Measurements from ENCODE around the gene TCF25. TPM values are rescaled to one million over a fixed set of nuclear protein-coding genes. Genes with fewer than 3 reads are reported as not detected.

The TCF25 gene
- total RNA-seq, 1 experiment from 2014 or later, result 196 TPM

GRCh38 chr16:89827383-89828198, 45.8 kb upstream of the TCF25 start:
- CTCF ChIA-PET, result no interaction called here
- no peaks in the 10 kb centered on the region for H3K9me3 ChIP-seq
- peak overlapping the region; percentile 85 for H3K27ac Mint-ChIP-seq (ENCODE audit: unreplicated experiment)
- peak overlapping the region; percentile 89 for H3K4me3 ChIP-seq (ENCODE audit: low read depth, low read length)
- peaks cover 23% of the 10 kb centered on the region for H3K36me3 Mint-ChIP-seq (ENCODE audit: insufficient read depth, unreplicated experiment)
- H3K9me3 Mint-ChIP-seq (ENCODE audit: unreplicated experiment), result no peaks in the 10 kb centered on the region
- no peak for TF ChIP-seq CTCF (IDR thresholded peaks at IDR 0.05; ENCODE audit: insufficient read depth in 1 of 2, low read depth in 1 of 2, low read length in 1 of 2, severe bottlenecking in 1 of 2, unreplicated experiment in 1 of 2)
- H3K4me1 Mint-ChIP-seq (ENCODE audit: low read depth, unreplicated experiment), result peaks cover 17% of the 10 kb centered on the region
- TSS peak; percentile 88 for BruUV-seq (replicated peaks)
- intact Hi-C loops (cut with micrococcal nuclease; ENCODE audit: unreplicated experiment), result loop anchor here (2.0 to 10.0 kb wide), 2 partner anchors 47 to 97 kb away; partner anchors contain the start of gene TUBB3
- POLR2A ChIA-PET, result interaction anchor here (2.9 kb wide), 1 partner anchor 10 kb away, joined by 17 read pairs; no protein-coding TSS in a partner anchor
- DNase-seq, result peak; percentile 80 to 86
- peak overlapping the region; percentile 78 for H3K4me3 Mint-ChIP-seq (ENCODE audit: unreplicated experiment)
- peaks cover 4% of the 10 kb centered on the region; the same call in 1 of the 2 replicates for H3K36me3 ChIP-seq (ENCODE audit: control insufficient read depth, insufficient read depth, low read length)
- no peaks in the 10 kb centered on the region for H3K27me3 Mint-ChIP-seq (ENCODE audit: insufficient read depth, unreplicated experiment)
- no peaks in the 10 kb centered on the region for H3K27me3 ChIP-seq (replicated peaks; ENCODE audit: control insufficient read depth, insufficient read depth, low read length)
- peaks cover 45% of the 10 kb centered on the region for H3K4me1 ChIP-seq

DNA sequence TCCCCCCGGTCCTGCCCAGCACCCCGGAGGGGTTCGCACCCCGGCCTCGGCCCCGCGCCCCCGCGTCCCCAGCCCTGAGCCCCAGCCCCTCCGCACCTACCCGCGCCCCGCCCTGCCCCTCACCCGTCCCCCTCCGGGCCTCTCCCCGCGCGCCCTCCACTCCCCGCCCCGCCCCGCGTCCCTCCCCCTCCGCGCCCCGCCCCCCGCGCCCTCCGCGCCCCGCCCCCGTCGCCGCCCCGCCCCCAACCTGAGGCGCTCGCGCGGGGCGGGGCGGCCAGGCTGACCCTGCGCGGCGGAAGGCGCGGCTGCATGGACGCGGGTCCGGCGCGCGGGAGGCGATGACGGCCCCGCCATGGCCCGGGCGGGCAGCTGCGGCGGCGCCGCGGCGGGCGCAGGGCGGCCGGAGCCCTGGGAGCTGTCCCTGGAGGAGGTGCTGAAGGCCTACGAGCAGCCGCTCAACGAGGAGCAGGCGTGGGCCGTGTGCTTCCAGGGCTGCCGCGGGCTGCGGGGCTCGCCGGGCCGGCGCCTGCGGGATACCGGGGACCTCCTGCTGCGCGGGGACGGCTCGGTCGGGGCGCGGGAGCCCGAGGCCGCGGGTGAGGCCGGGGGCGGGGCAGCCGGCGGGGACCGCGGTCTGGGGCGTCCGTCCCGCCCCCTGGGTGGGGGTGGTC, 45.1 kb upstream of the TCF25 start, which contains the start of gene SPIRE2:
SPIRE2 (plus strand) TSS at position 277 of the 671 bp plus-strand sequence; CDS start at position 353, 76 bp downstream.
- peaks cover 23% of the 10 kb centered on the region for H3K36me3 Mint-ChIP-seq (ENCODE audit: insufficient read depth, unreplicated experiment)
- H3K9me3 ChIP-seq, result peaks cover 1% of the 10 kb centered on the region; the same call in 1 of the 2 replicates
- no peak for TF ChIP-seq CTCF (IDR thresholded peaks at IDR 0.05; ENCODE audit: insufficient read depth in 1 of 2, low read depth in 1 of 2, low read length in 1 of 2, severe bottlenecking in 1 of 2, unreplicated experiment in 1 of 2)
- H3K4me3 ChIP-seq (ENCODE audit: low read depth, low read length), result peak within 1 kb of the TSS; percentile 89
- H3K36me3 ChIP-seq (ENCODE audit: control insufficient read depth, insufficient read depth, low read length), result peaks cover 5% of the 10 kb centered on the region; the same call in 1 of the 2 replicates
- ChIA-PET POLR2A (interaction anchor here (1.2 to 2.9 kb wide), 2 partner anchors 9 to 11 kb away, joined by 3 to 17 read pairs; no protein-coding TSS in a partner anchor), CTCF (interaction anchor here (1.2 kb wide), 1 partner anchor 45 kb away, joined by 3 read pairs; the partner anchor contains the start of gene TCF25)
- no peaks in the 10 kb centered on the region for H3K9me3 Mint-ChIP-seq (ENCODE audit: unreplicated experiment)
- BruUV-seq (replicated peaks), result no TSS peak
- no peaks in the 10 kb centered on the region for H3K27me3 Mint-ChIP-seq (ENCODE audit: insufficient read depth, unreplicated experiment)
- peak within 1 kb of the TSS; percentile 85 for H3K27ac Mint-ChIP-seq (ENCODE audit: unreplicated experiment)
- DNase-seq, result peak; percentile 78 to 91
- H3K27me3 ChIP-seq (replicated peaks; ENCODE audit: control insufficient read depth, insufficient read depth, low read length), result no peaks in the 10 kb centered on the region
- H3K4me3 Mint-ChIP-seq (ENCODE audit: unreplicated experiment), result peak within 1 kb of the TSS; percentile 78
- H3K4me1 Mint-ChIP-seq (ENCODE audit: low read depth, unreplicated experiment), result peaks cover 10% of the 10 kb centered on the region
- H3K4me1 ChIP-seq, result peaks cover 37% of the 10 kb centered on the region
- intact Hi-C loops (cut with micrococcal nuclease; ENCODE audit: unreplicated experiment), result loop anchor here (10.0 kb wide), 1 partner anchor 96 kb away; the partner anchor contains the start of gene TUBB3

Measured in Caco-2 (cell line).